Kidney epithelial cell (primary cell): Measurements from ENCODE around the gene UPB1. TPM values are rescaled to one million over a fixed set of nuclear protein-coding genes. Genes with fewer than 3 reads are reported as not detected.

Experiments
- DNase-seq: peaks from one replicate; pipeline ENCODE4 v3.0.0-alpha.2; 2010; ENCODE audit warnings: low read depth
- H3K27me3 ChIP-seq: 2 replicates; pipeline ENCODE4 v1.6.0; 2011; ENCODE audit warnings: low read length; ENCODE audit not compliant: control insufficient read depth, insufficient read depth
- H3K36me3 ChIP-seq: 2 replicates; pipeline ENCODE4 v1.5.1; 2011; ENCODE audit warnings: low read length; ENCODE audit not compliant: control insufficient read depth, insufficient read depth
- H3K4me3 ChIP-seq: 2 replicates; pipeline ENCODE4 v1.5.1; 2011; ENCODE audit warnings: low read depth, mild to moderate bottlenecking, control low read depth, low read length
- CTCF ChIP-seq: IDR thresholded peaks from 2 replicates; pipeline ENCODE4 v1.5.1; 2011; ENCODE audit warnings: mild to moderate bottlenecking, moderate library complexity, low read length, control low read depth, inconsistent platforms; ENCODE audit not compliant: insufficient read depth, poor library complexity, severe bottlenecking
- total RNA-seq: library from RNA; depleted of rRNA; stranded (reverse); fragments of >200 nt; gene quantifications from 2 replicates; pipeline ENCODE4 v1.2.3, GENCODE V29; 2015

Gene UPB1
- total RNA-seq: not detected in 2 replicates

DNA sequence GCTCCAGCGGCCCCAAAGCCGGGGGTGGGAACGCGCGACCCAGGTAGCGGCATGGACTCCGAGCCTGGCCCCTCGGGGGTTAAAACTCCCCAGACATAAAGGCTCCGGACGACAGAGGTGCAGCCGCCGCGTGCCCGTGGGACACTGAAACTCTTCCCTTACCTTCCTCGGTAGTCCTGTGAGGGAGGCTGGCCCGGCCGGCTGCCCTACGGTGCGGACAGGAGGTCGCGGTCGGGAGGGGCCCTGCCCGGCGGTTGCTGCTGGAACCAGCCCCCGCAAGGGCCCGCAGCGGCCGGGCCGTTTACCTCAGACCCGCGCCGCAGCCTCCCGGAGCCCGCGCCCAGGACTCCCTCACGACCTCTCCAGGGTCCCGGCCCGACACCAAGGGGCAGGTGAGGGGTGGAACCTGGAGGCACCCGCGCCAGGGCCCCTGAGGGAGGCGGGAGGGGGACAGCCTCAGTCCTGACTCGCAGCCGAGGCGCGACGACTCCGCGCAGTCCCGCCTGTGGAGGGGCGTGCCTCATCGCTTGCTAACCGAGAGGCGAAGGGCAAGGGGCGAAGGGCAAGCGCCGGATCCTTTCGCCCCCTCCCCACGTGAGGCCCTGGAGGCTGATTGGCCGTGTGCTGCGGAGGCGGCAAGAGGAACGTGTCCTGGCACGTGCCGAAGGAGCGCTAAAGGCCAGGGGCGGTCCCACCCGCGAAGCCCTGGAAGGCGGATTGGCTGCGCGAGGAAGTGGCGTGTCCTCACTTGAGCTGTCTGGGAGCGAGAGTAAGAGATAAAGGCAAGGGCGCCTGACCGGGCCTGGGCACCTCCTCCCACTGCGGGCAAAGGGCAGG lies at the start of gene UPB1:
TSS of gene UPB1 (plus strand) at position 805 of the 837 bp plus-strand sequence. CDS start 72 bp downstream, outside the sequence.
- Histone ChIP-seq H3K4me3 (peak within 1 kb of the TSS; percentile 26), H3K27me3 (peaks cover 23% of the 10 kb centered on the region), H3K36me3 (no peaks in the 10 kb centered on the region)
- TF ChIP-seq CTCF: no peak
- DNase-seq: no peak

DNA sequence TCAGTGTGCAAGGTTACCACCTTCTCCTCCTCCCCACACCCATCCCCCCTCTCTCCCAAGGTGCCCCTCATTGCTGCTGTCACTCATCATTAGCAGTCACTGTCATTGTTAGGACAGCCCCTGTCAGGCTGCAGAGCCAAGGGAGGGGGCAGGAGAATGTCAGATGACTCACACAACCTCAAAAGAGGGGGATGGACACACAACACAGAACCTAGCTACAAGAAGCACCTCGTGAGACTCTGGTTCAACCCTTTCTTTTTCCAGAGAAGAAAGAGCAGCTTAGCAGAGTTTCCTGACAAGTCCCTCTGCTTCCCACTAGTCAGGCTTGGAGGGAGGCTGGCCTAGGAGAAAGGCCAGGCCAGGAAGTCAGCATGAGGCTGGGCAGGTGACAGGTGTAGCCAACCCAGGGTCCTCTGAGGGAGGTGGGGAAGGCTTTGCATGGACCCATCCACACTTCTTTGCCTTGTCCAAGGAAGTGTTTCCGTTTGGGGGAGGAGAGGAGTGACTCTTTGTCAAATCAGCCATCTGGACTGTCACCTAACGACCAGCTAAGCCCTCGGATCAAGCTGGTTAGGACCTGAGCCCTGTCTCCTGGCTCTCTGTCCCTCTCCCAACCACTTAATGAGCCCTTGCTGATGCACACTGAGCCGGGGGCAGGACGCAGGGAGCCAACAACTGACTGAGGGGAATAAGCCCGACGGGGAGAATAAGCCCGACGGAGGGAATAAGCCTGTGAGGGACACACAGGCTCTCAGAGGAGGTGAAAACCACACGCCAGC lies 49.5 kb upstream of the UPB1 start:
- Histone ChIP-seq H3K36me3 (no peaks in the 10 kb centered on the region), H3K27me3 (no peaks in the 10 kb centered on the region), H3K4me3 (no peak overlapping the region)
- TF ChIP-seq CTCF: no peak
- DNase-seq: no peak

DNA sequence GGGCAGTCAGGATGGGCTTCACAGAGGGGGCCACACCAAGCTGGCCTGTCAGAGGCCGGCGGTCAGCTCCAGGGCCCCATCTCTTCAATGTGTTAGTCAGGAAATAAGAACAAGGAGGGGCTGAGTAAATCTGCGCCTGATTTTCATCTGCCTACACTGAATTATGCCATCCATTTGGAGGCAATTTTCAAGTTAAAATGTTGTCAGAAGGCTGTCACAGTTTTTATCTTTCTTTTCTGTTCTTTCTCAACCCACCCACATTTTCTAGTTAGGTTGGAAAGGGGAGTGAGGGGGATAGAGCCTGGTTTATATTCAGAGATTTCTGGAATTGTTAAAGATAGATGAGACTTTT lies 48.9 kb upstream of the UPB1 start:
- Histone ChIP-seq H3K27me3 (no peaks in the 10 kb centered on the region), H3K4me3 (no peak overlapping the region), H3K36me3 (no peaks in the 10 kb centered on the region)
- no peak for TF ChIP-seq CTCF
- DNase-seq: no peak

GRCh38 chr22:24450610-24451009 lies 44.5 kb upstream of the UPB1 start:
- Histone ChIP-seq H3K27me3 (no peaks in the 10 kb centered on the region), H3K4me3 (no peak overlapping the region), H3K36me3 (no peaks in the 10 kb centered on the region)
- no peak for DNase-seq
- TF ChIP-seq CTCF: no peak

DNA sequence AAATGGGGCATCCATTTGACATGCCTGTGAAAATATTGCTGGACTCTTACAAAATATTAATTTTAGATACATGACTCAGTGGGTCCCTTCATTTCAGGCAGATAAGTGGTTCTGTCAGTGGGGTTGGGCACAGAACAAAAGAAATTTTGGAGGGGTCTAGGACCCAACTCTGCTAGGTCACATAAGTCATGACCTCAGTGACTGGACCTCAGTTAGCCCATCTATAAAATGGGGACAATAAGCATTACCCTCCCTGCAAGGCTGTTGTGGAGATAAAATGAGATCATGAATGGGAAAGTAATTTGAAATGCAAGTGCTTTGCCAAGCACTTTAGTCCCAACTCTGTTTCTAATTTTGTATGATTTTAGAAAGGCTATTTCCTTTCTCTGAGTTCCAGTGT lies 44.0 kb upstream of the UPB1 start:
- DNase-seq: no peak
- H3K4me3 ChIP-seq: no peak overlapping the region
- TF ChIP-seq CTCF: no peak
- H3K36me3 ChIP-seq: no peaks in the 10 kb centered on the region
- no peaks in the 10 kb centered on the region for H3K27me3 ChIP-seq

DNA sequence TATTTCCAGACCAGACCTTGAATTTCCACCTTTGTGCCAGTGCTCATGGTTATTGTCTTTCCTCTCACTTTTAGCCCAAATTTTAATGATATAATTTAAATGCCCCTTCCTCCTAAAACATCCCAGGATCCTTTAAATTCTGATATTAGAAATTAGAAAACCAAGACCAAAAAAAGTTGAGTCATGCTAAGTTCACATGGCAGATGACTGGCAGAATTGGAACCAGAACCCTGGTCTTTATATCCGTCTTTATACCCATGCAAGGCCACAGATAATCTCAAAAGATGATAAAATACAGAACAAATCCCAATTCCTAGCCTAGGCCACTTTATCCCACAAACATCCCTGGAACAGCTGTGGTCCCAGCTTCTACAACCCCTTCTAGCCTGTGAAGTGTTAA lies 41.3 kb upstream of the UPB1 start:
- TF ChIP-seq CTCF: no peak
- Histone ChIP-seq H3K4me3 (no peak overlapping the region), H3K27me3 (no peaks in the 10 kb centered on the region), H3K36me3 (no peaks in the 10 kb centered on the region)
- no peak for DNase-seq
